Measurements from ENCODE around the gene DNAAF1.
"Not testable (repeated sequence)": the region's sequence is repeated elsewhere in the genome, so short reads cannot be mapped to it uniquely, and the experiment has no call there.

DNAAF1 gene

GRCh38 chr16:84186685-84187437 lies 41.8 kb downstream of the DNAAF1 start, which contains the start of gene TAF1C:
TAF1C (minus strand) TSS chr16:84187057; CDS start chr16:84184988, 2,069 bp downstream.
- peak; percentile 91 for DNase-seq

GRCh38 chr16:84190731-84191388 lies 45.8 kb downstream of the DNAAF1 start, which contains the start of gene ADAD2:
ADAD2 (plus strand) TSS chr16:84191157; CDS start chr16:84191231, 74 bp downstream.
- peak; percentile 16 for DNase-seq

GRCh38 chr16:84191466-84191865 lies 46.4 kb downstream of the DNAAF1 start:
- no peak for DNase-seq

- DNase-seq: no peak
These were observed 48.4 kb downstream of the DNAAF1 start for GRCh38 chr16:84193480-84193879.

GRCh38 chr16:84194018-84194417 lies 48.9 kb downstream of the DNAAF1 start:
- no peak for DNase-seq

- DNase-seq: no peak
These were observed 49.5 kb downstream of the DNAAF1 start for GRCh38 chr16:84194470-84195200.

- no peak for DNase-seq
These were observed 50.3 kb downstream of the DNAAF1 start for GRCh38 chr16:84195201-84196093.

- no peak for DNase-seq
These were observed 51.0 kb downstream of the DNAAF1 start for GRCh38 chr16:84196101-84196500.

GRCh38 chr16:84196727-84197394 lies 51.8 kb downstream of the DNAAF1 start:
- DNase-seq: no peak

- no peak for DNase-seq
These were observed 52.5 kb downstream of the DNAAF1 start for GRCh38 chr16:84197466-84198128.

GRCh38 chr16:84198401-84198800 lies 53.3 kb downstream of the DNAAF1 start:
- peak; percentile 64 for DNase-seq

GRCh38 chr16:84199097-84199496 lies 54.0 kb downstream of the DNAAF1 start:
- DNase-seq: no peak

- DNase-seq: no peak
These were observed 54.8 kb downstream of the DNAAF1 start for GRCh38 chr16:84199861-84200260.

GRCh38 chr16:84204551-84204950 lies 59.4 kb downstream of the DNAAF1 start:
- not testable (repeated sequence) for DNase-seq

- DNase-seq: peak; percentile 20
These were observed 60.0 kb downstream of the DNAAF1 start for GRCh38 chr16:84205123-84205522.

GRCh38 chr16:84205976-84206691 lies 61.0 kb downstream of the DNAAF1 start:
- no peak for DNase-seq

GRCh38 chr16:84207251-84207650 lies 62.1 kb downstream of the DNAAF1 start:
- no peak for DNase-seq

GRCh38 chr16:84207879-84208278 lies 62.8 kb downstream of the DNAAF1 start:
- DNase-seq: no peak

- DNase-seq: no peak
These were observed 64.9 kb downstream of the DNAAF1 start for GRCh38 chr16:84209989-84210388.

GRCh38 chr16:84212154-84212553 lies 67.0 kb downstream of the DNAAF1 start:
- no peak for DNase-seq

Data from fibroblast of skin of back (primary cell).